Mesodermal cell (in vitro differentiated cells): ENCODE data around the gene LHX1. TPM values are rescaled to one million over a fixed set of nuclear protein-coding genes. Genes with fewer than 3 reads are reported as not detected.

Experiments
- H3K27ac ChIP-seq: 2 replicates; pipeline ENCODE4 v1.7.0; 2013; ENCODE audit warnings: mild to moderate bottlenecking, low read depth, low read length, moderate library complexity; ENCODE audit not compliant: severe bottlenecking
- H3K36me3 ChIP-seq: 2 replicates; pipeline ENCODE4 v1.7.1; 2013; ENCODE audit warnings: mild to moderate bottlenecking, low read length, moderate library complexity; ENCODE audit not compliant: control insufficient read depth, insufficient read depth
- H3K4me1 ChIP-seq: one replicate; pipeline ENCODE4 v1.7.1; 2013; ENCODE audit warnings: mild to moderate bottlenecking, low read length; ENCODE audit not compliant: insufficient read depth, control insufficient read depth, poor library complexity, severe bottlenecking
- H3K4me3 ChIP-seq: 2 replicates; pipeline ENCODE4 v1.7.0; 2013; ENCODE audit warnings: low read length, control low read depth, mild to moderate bottlenecking; ENCODE audit not compliant: insufficient read depth, poor library complexity, severe bottlenecking; ENCODE audit errors: extremely low read depth
- H3K9me3 ChIP-seq: 2 replicates; pipeline ENCODE4 v1.7.1; 2013; ENCODE audit warnings: mild to moderate bottlenecking, low read length, moderate library complexity; ENCODE audit not compliant: control insufficient read depth
- WGBS, 2 experiments: methylation state at CpG; one replicate each; pipeline ENCODE4 v1.1.5; 2013; ENCODE audit warnings: missing lambda C conversion rate in 2 of 2; ENCODE audit not compliant: insufficient coverage in 2 of 2; 5-methylcytosine and 5-hydroxymethylcytosine counted together
- polyA plus RNA-seq, 2 experiments: library from polyadenylated mRNA; stranded (reverse); fragments of 50-300 nt; gene quantifications; one replicate each; pipeline ENCODE4 v1.2.3, GENCODE V29; 2013

The LHX1 gene
- 3.7 TPM for polyA plus RNA-seq (2013, experiment 1 of 2)
- polyA plus RNA-seq (2013, experiment 2 of 2): 2.6 TPM

DNA sequence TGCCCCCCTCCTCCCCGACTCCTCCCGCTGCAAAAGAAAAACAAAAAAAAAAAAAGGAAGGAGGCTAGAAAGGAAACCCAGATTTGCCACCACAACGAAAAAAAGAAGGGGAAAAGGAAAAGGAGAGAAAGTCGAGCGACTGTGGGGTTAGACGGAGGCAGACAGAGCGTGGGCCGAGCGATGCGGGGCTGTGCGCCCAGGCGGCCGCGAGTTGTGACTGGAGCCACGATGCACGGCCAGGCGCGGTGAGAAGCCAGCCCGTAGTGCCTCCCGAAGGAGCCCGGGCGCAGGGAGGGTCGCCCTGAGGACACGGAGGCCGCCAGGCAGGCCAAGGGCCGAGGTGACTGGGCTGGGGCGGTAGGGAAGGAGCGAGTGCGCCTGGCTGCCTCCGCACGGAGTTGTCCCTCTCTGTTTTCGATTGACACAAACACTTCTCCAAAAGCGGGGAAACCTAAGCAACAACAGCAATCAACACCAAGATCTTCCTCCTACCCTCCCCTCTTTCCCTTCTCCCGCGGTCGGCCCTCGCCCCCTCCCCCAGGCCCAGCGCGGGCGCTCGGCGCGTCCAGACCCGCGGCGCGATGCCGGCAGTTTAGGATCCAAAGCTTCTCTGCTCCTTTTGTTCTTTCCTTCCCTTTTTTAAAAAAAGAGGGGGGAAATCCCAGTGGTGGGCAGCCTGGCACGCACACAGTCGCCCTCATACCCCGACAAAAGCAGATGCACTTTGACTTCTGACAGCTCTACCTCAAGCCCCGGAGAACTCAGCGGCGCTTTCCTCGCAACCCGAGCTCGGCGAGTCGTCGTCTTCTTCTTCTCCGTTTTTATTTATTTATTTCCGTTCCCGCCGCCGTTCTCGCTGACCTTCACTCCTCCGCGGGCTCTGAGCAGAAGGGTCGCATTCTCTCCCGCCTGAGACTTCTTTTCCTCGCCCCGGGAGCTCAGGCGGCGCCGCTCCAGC lies at the start of gene LHX1:
Gene LHX1, plus strand, starts transcription at position 475 of the 958 bp plus-strand sequence. CDS start 723 bp downstream, outside the sequence.
- Histone ChIP-seq H3K36me3 (no peaks in the 10 kb centered on the region), H3K4me3 (peak within 1 kb of the TSS; percentile 48), H3K27ac (no peak within 1 kb of the TSS), H3K9me3 (no peaks in the 10 kb centered on the region), H3K4me1 (peaks cover 52% of the 10 kb centered on the region)
- 0 to 1% methylated on average over 57 to 58 of the region's 75 CpGs for WGBS, 2 experiments

DNA sequence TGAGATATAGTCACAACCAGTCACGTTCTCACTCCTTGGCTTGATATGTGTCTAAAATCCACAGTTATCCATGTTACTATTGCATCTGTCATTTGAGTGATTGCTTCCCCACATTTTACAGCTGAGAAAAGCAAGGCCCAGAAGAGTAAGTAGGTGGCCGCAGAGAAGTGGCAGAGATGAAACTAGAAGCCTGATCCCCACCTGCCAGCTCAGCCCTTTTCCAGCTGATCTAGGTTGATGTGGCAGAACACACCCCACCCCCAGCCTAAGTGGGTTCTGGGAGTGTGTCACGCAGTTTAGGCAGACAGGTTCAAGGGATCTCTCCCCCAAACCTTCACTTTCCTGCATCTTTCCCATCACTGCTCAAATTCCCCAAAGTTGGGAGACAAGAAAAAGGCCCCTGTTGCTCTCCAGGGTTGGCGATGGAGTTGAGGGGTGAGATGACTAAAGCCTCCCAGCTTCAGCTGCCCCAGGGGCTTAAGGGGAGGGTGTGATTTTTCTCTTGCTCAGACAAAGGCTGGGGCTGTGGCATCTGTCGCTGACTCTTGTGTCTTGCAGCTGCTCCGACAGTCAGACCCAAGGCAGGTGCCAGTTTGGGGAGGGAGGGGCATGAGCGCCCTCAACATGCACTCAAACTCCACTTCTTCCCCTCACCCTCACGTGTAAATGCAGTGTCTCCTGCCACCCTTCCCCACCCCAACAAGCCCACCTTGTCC lies 48.9 kb upstream of the LHX1 start:
- H3K36me3 ChIP-seq: no peaks in the 10 kb centered on the region
- H3K9me3 ChIP-seq: no peaks in the 10 kb centered on the region
- peaks cover 4% of the 10 kb centered on the region for H3K4me1 ChIP-seq
- 83 to 100% methylated on average over 1 to 2 of the region's 8 CpGs for WGBS, 2 experiments
- no peak overlapping the region for H3K4me3 ChIP-seq
- no peak overlapping the region for H3K27ac ChIP-seq

DNA sequence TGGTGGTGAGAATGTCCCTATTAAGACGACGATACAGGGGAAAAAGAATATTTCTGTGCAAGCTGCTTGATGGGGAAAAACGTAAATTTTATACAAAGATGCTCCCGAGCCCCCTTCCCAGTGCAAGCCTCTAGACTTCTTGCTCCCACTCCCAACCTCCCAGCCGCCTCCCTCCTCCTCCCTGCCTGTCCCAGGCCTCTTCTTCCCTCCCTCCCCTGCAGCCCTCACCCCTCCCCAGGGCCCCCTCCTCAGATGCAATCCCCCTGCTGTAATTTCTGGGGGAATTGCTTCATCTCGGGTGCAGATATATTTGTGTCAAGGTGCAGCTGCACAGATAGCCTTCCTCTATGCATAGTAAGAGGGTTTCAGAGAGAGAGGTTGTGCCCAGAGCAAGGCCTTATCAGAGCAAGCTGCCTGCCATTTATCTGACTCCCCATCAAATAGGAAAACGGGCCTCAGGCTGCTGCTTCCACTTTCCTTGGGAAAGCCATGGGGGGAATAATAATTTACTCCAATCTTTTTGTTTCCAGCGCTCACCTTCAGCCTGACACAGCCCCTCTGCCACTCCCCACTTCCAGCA lies 47.4 kb upstream of the LHX1 start:
- no peaks in the 10 kb centered on the region for H3K9me3 ChIP-seq
- no peaks in the 10 kb centered on the region for H3K36me3 ChIP-seq
- no peak overlapping the region for H3K27ac ChIP-seq
- WGBS, 2 experiments: 64 to 94% methylated on average over 5 to 6 of the region's 8 CpGs
- H3K4me3 ChIP-seq: no peak overlapping the region
- H3K4me1 ChIP-seq: peaks cover 2% of the 10 kb centered on the region

DNA sequence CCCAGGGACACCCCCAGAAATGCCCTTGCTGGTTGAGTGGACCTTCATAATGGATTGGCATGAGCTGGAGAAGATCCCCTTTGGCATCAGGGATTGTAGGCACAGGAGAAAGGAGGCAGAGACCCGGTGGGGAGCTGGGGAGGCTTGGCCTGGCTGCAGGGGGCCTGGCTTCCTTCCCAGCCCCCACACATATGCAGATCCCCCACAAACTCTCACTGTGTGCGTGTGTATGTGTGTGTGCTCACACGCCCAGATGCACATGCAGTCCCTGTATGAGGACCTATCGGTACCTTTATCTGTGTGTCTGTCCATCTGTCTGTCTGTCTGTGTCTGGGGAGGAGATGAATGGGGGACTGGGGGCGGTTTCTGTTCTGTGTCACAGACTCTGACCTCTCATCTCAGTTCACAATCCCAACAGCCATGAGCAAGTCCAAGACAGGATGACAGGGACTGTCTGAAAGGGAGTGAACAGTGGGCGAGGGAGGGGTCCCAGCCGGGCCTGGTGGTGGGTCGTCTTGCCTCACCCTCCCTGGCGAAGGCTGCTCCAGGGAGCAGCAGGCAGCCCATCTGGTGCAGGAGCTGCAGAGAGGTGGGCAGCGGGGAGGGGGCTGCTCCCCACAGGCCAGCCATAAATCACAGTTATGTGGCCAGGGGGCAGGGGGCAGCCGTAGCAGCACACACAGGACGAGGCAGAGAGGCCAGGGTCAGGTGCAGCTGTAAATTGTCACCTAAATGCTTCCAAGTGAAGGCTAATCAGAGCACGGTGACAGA lies 46.7 kb upstream of the LHX1 start:
- no peaks in the 10 kb centered on the region for H3K9me3 ChIP-seq
- H3K4me3 ChIP-seq: no peak overlapping the region
- WGBS, 2 experiments: 90 to 95% methylated on average over 9 to 10 of the region's 13 CpGs
- H3K36me3 ChIP-seq: no peaks in the 10 kb centered on the region
- H3K27ac ChIP-seq: no peak overlapping the region
- no peaks in the 10 kb centered on the region for H3K4me1 ChIP-seq

DNA sequence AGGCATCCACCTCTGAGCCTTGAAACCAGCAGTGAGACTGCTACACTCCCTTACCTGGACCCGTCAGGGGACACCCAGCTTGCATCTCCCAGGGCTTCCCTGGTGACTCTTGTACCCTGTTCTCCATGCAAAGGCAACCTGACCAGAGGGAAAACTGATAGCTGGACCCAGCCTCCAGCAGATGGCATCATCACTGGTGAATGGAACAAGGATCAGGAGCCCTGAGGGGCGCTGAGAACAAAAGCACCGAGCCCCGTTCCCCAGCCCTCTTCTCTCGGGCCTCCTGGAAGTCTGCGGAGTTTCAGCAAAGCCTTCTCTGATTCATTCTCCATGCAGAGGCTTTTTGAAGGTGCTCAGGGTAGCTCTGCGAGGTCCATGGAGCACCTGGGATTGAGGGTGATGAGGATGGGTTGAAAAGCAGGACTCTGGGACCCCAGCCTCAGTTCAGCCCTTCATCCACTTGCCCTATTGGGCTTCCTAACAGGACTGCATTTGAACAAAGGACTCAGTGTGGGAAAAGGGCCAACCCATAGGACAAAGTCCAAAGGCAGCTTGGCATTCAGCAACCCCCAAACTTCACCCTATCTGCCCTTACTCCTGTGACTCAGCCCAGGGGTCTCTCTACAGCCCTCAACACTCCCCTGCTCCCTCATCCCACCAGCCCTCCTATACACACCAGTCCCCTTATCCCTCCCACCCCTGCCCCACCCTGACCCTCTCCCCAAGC lies 45.0 kb upstream of the LHX1 start:
- no peaks in the 10 kb centered on the region for H3K9me3 ChIP-seq
- no peaks in the 10 kb centered on the region for H3K4me1 ChIP-seq
- 82 to 92% methylated on average over 6 to 7 of the region's 7 CpGs for WGBS, 2 experiments
- no peaks in the 10 kb centered on the region for H3K36me3 ChIP-seq
- H3K4me3 ChIP-seq: no peak overlapping the region
- no peak overlapping the region for H3K27ac ChIP-seq

DNA sequence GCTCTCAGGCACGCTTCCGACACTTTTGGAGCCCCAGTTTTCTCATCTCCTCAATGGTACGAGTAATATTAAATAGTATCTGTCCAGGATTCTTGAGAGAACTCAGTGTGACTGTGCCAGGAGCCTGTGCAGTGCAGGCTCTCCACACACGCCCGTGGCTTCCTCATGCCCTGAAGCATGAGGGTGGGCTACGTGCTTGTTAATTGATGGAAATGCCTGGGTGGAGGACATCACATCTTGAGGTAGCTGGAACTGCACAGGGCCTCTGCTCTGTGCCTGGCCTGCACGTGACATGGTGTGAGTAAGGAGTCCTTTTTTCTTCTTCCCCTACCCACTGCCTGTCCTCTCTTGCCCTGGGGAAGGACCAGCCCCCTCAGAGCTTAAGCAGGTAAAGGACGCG lies 43.1 kb upstream of the LHX1 start:
- Histone ChIP-seq H3K9me3 (no peaks in the 10 kb centered on the region), H3K27ac (no peak overlapping the region), H3K4me3 (no peak overlapping the region), H3K4me1 (peaks cover under 1% of the 10 kb centered on the region), H3K36me3 (no peaks in the 10 kb centered on the region)
- WGBS, 2 experiments: 91 to 93% methylated on average over 3 to 7 of the region's 9 CpGs

DNA sequence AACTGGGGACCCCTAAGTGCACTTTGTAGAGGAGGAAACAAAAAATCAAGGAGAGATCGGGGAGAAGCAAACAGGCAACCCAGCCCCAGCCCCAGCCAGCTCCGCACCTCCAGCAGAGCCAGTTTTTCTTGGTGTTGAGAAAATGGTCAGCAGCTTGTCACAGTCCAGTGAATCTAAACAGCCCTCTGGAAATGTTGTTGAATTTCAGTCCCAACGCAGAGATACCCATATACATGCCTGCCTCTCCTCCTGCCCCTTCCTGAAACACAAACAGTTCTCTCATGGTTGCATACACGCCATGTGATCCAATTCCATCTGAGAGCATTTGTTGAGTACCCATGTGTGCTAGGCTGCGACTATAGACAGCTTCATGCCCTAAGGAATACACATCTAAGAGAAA lies 42.4 kb upstream of the LHX1 start:
- no peak overlapping the region for H3K27ac ChIP-seq
- no peaks in the 10 kb centered on the region for H3K9me3 ChIP-seq
- peaks cover 8% of the 10 kb centered on the region for H3K4me1 ChIP-seq
- H3K4me3 ChIP-seq: no peak overlapping the region
- no peaks in the 10 kb centered on the region for H3K36me3 ChIP-seq
- WGBS, 2 experiments: 86 to 93% methylated on average over 4 to 5 of the region's 5 CpGs

DNA sequence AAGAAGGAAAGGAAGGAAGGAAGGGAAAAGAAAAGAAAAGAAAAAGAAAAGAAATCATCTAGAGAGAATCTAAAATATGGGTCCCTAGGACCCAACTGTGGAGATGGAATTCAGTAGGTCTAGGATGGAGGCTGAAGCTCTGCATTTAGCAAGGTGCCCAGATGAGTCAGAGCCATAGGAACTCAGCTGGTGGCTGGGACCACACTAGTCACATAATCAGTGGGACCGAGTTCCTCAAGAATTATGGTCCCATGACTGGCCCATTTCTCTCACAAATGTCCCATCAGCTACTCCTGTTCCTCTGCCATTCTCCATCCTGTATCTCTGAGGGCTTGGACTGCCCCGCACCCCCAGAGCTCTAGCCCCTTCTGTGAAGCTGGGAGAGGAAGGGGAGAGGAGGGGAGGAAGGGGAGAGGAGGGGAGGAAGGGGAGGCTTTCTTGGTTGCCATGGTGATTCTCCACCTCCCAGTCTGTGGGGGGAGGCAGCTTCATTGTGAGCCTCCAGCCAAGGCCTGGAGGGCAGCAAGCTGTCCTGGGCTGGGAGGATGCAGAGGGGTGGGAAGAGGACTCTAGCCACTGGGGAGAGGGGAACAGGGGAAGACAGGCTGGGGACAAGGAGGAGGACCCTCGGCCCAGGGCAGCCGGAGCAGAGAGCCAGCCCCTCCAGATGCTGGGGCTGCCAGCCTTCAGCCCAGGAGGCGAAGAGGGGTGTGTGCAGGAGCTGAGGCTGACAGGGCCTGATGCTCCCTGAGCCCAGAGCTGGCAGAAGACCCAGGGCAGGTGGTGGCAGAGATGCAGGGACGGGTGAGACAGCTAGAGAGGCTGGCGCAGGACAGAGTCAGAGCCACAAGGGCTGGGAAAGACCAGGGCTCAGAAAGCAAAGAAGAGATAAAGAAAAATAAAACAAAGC lies 37.8 kb upstream of the LHX1 start:
- Histone ChIP-seq H3K4me1 (peaks cover 23% of the 10 kb centered on the region), H3K4me3 (no peak overlapping the region), H3K27ac (no peak overlapping the region), H3K36me3 (no peaks in the 10 kb centered on the region), H3K9me3 (no peaks in the 10 kb centered on the region)
- WGBS, 2 experiments: 58 to 62% methylated on average over 4 to 5 of the region's 7 CpGs

DNA sequence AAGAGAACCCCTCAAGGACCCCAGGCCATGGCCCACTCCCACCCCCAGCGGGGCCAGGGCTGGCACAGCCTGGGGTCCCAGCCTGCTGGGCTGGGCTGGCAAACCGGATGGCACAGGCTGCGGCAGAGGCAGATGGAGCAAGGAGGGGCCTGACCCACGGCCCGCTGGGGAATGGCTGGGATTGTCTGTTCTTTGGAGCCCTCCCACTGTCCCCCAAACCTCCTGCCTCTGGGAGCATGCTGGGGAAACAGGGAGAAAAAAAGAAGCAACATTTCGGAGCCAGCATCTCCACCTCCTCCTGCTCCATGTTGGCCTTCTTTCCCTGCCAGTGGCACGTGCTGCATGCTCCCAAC lies 37.1 kb upstream of the LHX1 start:
- Histone ChIP-seq H3K4me3 (no peak overlapping the region), H3K36me3 (no peaks in the 10 kb centered on the region), H3K27ac (no peak overlapping the region), H3K4me1 (peaks cover 23% of the 10 kb centered on the region), H3K9me3 (no peaks in the 10 kb centered on the region)
- WGBS, 2 experiments: 100% methylated on average over 1 of the region's 7 CpGs
